Measurements from ENCODE around the gene MEGF10.

MEGF10 gene

DNA sequence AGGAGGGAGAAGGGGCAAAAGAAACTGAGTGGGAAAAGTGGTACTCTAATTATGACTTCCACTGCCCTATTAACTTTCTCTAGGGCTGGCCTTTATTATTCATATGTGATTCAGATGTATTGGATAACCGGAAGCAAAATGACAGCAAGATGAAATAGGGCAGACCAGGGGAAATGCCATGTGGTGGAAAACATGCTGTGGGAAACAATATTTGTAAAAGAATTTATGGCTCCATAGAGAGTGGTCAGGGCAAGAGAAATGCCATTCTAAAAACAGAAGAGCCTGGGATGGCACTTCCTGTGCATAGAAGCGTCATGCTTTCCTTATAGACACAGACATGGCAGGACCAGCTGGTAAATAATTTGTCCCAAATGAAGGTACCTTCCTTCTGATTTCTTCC lies 67.7 kb downstream of the MEGF10 start:
- Mint-ChIP-seq H3K4me1 (peaks cover 54% of the 10 kb centered on the region), H3K27me3 (ENCODE audit: low read depth) (peaks cover 4% of the 10 kb centered on the region), H3K4me3 (peak overlapping the region in 1 of 3 experiments; percentile 12), H3K36me3 (ENCODE audit: low read depth) (no peaks in the 10 kb centered on the region), H3K27ac (peak overlapping the region; percentile 60 to 71 (median 65)), H3K9me3 (no peaks in the 10 kb centered on the region)
- TF ChIP-seq, protein P1, sequence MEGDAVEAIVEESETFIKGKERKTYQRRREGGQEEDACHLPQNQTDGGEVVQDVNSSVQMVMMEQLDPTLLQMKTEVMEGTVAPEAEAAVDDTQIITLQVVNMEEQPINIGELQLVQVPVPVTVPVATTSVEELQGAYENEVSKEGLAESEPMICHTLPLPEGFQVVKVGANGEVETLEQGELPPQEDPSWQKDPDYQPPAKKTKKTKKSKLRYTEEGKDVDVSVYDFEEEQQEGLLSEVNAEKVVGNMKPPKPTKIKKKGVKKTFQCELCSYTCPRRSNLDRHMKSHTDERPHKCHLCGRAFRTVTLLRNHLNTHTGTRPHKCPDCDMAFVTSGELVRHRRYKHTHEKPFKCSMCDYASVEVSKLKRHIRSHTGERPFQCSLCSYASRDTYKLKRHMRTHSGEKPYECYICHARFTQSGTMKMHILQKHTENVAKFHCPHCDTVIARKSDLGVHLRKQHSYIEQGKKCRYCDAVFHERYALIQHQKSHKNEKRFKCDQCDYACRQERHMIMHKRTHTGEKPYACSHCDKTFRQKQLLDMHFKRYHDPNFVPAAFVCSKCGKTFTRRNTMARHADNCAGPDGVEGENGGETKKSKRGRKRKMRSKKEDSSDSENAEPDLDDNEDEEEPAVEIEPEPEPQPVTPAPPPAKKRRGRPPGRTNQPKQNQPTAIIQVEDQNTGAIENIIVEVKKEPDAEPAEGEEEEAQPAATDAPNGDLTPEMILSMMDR (IDR thresholded peaks at IDR 0.05; ENCODE audit: unreplicated experiment in 3 of 3), result no peak

DNA sequence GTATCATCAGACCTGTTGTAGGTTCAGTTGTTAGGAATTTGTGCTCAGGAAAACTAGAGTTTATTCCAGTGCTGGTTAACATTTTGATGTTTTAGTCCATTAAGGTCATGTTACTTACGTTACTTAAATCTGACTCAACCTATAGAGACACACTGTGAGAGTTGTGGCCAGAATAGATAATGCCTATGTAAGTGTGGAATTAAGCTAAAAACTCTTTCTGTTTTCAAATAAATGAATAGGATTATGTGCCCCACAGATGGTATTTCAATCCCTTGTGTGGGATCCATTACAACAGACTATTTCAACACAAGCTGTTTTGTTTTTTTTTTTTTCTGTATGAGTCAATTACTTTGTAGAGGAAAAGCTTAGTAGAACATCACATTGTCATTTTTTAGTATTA lies 68.1 kb downstream of the MEGF10 start:
- TF ChIP-seq, protein P1 (IDR thresholded peaks at IDR 0.05; ENCODE audit: unreplicated experiment in 3 of 3), result no peak
- H3K9me3 Mint-ChIP-seq, result no peaks in the 10 kb centered on the region
- peak overlapping the region; percentile 57 to 71 (median 60) for H3K27ac Mint-ChIP-seq
- H3K4me1 Mint-ChIP-seq, result peaks cover 49% of the 10 kb centered on the region
- H3K4me3 Mint-ChIP-seq, result peak overlapping the region in 1 of 3 experiments; percentile 27
- H3K27me3 Mint-ChIP-seq (ENCODE audit: low read depth), result peaks cover 4% of the 10 kb centered on the region
- H3K36me3 Mint-ChIP-seq (ENCODE audit: low read depth), result no peaks in the 10 kb centered on the region

DNA sequence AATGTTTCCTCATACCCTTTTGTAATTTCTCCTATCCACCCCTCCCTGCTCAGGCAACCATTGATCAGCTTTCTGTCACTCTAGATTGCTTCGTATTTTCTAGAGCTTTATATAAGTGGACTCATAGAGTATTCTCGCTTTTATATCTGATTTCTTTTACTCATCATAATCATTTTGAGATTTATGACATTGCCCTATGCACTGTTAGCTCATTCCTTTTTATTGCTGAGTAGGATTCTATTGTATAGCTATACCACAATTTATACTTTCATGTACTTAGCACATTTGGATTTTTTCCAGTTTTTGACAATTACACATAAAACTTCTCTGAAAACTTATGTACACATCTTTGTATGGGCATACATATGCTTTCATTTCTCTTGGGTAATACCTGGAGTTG lies 68.9 kb downstream of the MEGF10 start:
- Mint-ChIP-seq H3K36me3 (ENCODE audit: low read depth) (no peaks in the 10 kb centered on the region), H3K27ac (peak overlapping the region; percentile 36 to 71 (median 60))

DNA sequence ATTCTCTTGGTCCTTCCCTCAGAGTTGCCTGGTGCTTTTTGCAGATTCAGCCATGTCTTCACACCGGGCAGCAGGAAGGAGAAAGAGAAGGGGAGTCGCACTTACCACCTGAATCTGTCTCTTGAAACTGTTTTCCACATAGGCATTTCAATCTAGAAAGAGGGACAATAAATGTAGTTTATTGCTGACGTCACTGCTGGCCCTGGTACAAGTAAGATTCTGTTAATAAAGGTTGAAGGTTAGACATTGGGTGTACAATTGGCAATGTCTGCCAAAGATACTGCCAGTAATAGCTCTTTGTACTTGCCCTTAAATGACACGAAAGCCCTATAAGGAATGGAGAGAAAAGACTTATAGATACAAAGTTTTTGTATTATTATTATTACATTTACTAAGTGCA lies 72.8 kb downstream of the MEGF10 start:
- no peak overlapping the region for H3K4me3 Mint-ChIP-seq
- H3K27ac Mint-ChIP-seq, result no peak overlapping the region
- TF ChIP-seq, protein P1 (IDR thresholded peaks at IDR 0.05; ENCODE audit: unreplicated experiment in 3 of 3), result no peak
- no peaks in the 10 kb centered on the region for H3K36me3 Mint-ChIP-seq (ENCODE audit: low read depth)
- peaks cover 49% of the 10 kb centered on the region for H3K4me1 Mint-ChIP-seq
- H3K9me3 Mint-ChIP-seq, result no peaks in the 10 kb centered on the region
- H3K27me3 Mint-ChIP-seq (ENCODE audit: low read depth), result no peaks in the 10 kb centered on the region

More for the DNA sequence above, 68.9 kb downstream of the MEGF10 start:
- TF ChIP-seq, protein P1 (IDR thresholded peaks at IDR 0.05; ENCODE audit: unreplicated experiment in 3 of 3), result no peak
- H3K27me3 Mint-ChIP-seq (ENCODE audit: low read depth), result peaks cover 4% of the 10 kb centered on the region
- H3K4me1 Mint-ChIP-seq, result peaks cover 48% of the 10 kb centered on the region
- H3K9me3 Mint-ChIP-seq, result no peaks in the 10 kb centered on the region
- H3K4me3 Mint-ChIP-seq, result peak overlapping the region in 1 of 3 experiments; percentile 7

DNA sequence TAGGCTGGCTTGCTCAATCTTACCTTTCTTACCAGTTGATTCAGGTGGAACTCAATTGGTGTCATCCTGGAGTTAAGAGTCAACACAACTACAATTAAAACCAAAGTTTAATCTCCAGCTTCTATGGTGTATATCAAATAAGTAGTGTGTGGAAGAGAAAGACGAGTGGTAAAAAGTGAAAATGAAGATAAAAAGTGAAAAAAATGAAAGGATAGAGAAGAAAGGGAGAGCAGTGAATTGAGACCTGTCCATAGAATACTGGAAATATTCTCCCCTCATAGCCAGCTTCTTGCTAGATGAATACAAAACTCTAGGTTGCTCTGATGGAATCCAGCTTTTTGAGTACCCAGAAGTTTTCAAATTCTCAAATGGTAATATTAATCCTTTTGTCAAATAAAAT lies 76.4 kb downstream of the MEGF10 start:
- Mint-ChIP-seq H3K27me3 (ENCODE audit: low read depth) (no peaks in the 10 kb centered on the region), H3K4me1 (peaks cover 59% of the 10 kb centered on the region), H3K36me3 (ENCODE audit: low read depth) (no peaks in the 10 kb centered on the region), H3K4me3 (no peak overlapping the region), H3K27ac (peak overlapping the region in 1 of 3 experiments; percentile 12), H3K9me3 (no peaks in the 10 kb centered on the region)
- TF ChIP-seq, protein P1 (IDR thresholded peaks at IDR 0.05; ENCODE audit: unreplicated experiment in 3 of 3), result no peak

DNA sequence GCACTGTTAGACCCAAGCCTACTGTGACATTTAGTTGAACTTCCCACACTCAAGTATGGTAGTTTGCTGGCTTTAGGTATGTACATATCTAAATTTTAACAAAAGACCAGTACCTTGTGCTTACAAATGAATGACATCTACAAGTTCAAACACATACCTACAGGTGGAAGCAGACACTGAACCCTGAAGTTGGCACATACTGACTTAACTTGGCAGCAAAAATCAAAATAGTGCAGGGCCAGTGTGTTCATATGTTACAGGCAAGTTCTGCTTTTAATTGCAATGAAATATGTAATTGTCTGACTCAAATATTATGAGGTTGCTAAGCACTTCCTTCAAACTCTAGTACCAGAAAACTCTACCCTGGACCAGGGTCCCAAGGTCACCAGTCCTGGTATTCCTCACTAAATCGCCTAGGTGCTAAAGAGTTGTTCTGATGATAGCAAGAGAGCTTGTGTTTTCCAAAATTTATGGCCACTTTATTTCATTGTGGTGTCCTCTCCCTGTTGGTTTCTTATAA lies 77.4 kb downstream of the MEGF10 start:
- Mint-ChIP-seq H3K36me3 (ENCODE audit: low read depth) (no peaks in the 10 kb centered on the region), H3K4me1 (peaks cover 66% of the 10 kb centered on the region), H3K27me3 (ENCODE audit: low read depth) (no peaks in the 10 kb centered on the region), H3K4me3 (no peak overlapping the region), H3K9me3 (no peaks in the 10 kb centered on the region), H3K27ac (peak overlapping the region; percentile 49 to 57 (median 49))
- TF ChIP-seq, protein P1 (IDR thresholded peaks at IDR 0.05; ENCODE audit: unreplicated experiment in 3 of 3), result no peak

All from nephron (organoid).